ENCODE measurements around the gene STRA6. TPM values are rescaled to one million over a fixed set of nuclear protein-coding genes. Genes with fewer than 3 reads are reported as not detected.

STRA6 gene
- total RNA-seq, 4 donors from 2014 or later = 0.12 TPM; not detected in 3

GRCh38 chr15:74211656-74212055 lies 9.1 kb upstream of the STRA6 start:
- no peak for ATAC-seq
- H3K27ac ChIP-seq = no peak overlapping the region
- WGBS, 2 donors (ENCODE audit: low coverage in 1 of 2) = 100% methylated on average over 1 of the region's 1 CpG; no CpG with 5 or more reads in 1 of the 2 donors
- H3K27me3 ChIP-seq = peaks cover 15% of the 10 kb centered on the region
- TF ChIP-seq POLR2AphosphoS5 (IDR thresholded peaks at IDR 0.05) (no peak), POLR2A (IDR thresholded peaks at IDR 0.05) (no peak), EP300 (IDR thresholded peaks at IDR 0.05) (no peak)
- TF ChIP-seq, protein P1, sequence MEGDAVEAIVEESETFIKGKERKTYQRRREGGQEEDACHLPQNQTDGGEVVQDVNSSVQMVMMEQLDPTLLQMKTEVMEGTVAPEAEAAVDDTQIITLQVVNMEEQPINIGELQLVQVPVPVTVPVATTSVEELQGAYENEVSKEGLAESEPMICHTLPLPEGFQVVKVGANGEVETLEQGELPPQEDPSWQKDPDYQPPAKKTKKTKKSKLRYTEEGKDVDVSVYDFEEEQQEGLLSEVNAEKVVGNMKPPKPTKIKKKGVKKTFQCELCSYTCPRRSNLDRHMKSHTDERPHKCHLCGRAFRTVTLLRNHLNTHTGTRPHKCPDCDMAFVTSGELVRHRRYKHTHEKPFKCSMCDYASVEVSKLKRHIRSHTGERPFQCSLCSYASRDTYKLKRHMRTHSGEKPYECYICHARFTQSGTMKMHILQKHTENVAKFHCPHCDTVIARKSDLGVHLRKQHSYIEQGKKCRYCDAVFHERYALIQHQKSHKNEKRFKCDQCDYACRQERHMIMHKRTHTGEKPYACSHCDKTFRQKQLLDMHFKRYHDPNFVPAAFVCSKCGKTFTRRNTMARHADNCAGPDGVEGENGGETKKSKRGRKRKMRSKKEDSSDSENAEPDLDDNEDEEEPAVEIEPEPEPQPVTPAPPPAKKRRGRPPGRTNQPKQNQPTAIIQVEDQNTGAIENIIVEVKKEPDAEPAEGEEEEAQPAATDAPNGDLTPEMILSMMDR (IDR thresholded peaks at IDR 0.05) = no peak
- no peaks in the 10 kb centered on the region for H3K36me3 ChIP-seq
- no peak overlapping the region for H3K4me3 ChIP-seq
- peaks cover 0 to 9% (median 0%) of the 10 kb centered on the region in 3 donors for H3K4me1 ChIP-seq
- no peaks in the 10 kb centered on the region for H3K9me3 ChIP-seq

DNA sequence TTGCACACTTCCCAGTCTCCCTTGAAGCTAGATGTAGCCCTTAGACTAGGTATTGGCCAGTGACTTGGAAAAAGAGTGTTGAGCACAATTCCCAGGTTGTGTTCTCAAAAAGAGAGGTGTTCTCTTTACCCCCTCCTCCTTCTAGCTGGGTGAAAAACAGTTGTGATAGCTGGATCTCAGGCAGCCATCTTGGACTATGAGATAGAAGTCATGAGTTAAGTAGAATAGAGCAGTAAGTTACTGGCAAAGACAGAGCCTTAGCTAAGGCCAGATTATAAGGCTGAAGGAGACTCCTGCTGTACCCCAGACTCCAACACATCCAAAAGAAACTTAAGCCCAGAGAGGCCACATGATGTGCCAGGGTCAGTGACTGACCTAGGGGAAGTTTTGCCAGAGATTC lies 8.1 kb upstream of the STRA6 start:
- Histone ChIP-seq H3K9me3 (no peaks in the 10 kb centered on the region), H3K4me1 (peaks cover 0 to 15% (median 0%) of the 10 kb centered on the region in 3 donors), H3K27me3 (peaks cover 7% of the 10 kb centered on the region), H3K27ac (no peak overlapping the region), H3K4me3 (no peak overlapping the region), H3K36me3 (no peaks in the 10 kb centered on the region)
- ATAC-seq = no peak
- TF ChIP-seq POLR2AphosphoS5 (IDR thresholded peaks at IDR 0.05) = no peak
- TF ChIP-seq EP300 (IDR thresholded peaks at IDR 0.05) = no peak
- TF ChIP-seq, protein P1 (IDR thresholded peaks at IDR 0.05) = no peak
- no peak for TF ChIP-seq POLR2A (IDR thresholded peaks at IDR 0.05)

DNA sequence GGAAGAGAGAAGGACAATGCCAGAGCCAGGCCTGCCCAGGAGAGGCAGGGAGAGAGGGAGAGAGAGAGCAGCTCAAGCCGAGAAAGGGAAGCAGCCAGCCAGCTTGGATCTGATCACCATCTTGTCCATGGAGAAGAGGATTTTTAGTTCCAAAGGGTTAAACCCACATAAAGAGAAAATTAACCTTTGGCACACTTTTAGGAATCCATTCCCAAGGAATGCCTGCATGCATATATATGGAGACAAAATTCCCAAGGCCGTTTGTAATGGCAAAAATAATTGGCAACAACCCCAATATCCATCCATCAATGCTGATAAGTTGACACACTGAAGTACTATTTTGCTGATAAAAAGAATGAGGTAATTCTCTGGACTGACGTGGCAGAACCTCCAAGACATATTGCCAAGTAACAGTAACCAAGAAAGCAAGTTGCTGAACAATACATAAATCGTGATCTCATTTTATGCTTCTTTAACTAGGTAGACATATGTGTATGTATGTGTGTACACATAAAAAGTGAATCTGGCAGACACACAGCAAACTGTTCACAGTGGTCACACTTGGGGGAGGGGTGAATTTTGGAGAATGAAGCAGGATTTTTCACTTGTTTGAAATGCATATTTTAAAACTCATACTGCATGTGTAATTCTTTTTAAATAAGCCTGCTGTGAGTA lies 7.5 kb upstream of the STRA6 start:
- TF ChIP-seq, protein P1 (IDR thresholded peaks at IDR 0.05) = no peak
- TF ChIP-seq POLR2AphosphoS5 (IDR thresholded peaks at IDR 0.05) (no peak), POLR2A (IDR thresholded peaks at IDR 0.05) (no peak), EP300 (IDR thresholded peaks at IDR 0.05) (no peak)
- H3K27me3 ChIP-seq = peaks cover 6% of the 10 kb centered on the region
- H3K4me1 ChIP-seq = peaks cover 0 to 15% (median 0%) of the 10 kb centered on the region in 3 donors
- H3K36me3 ChIP-seq = no peaks in the 10 kb centered on the region
- WGBS, 2 donors (ENCODE audit: low coverage in 1 of 2) = 23 to 26% methylated on average over 4 of the region's 4 CpGs
- H3K9me3 ChIP-seq = no peaks in the 10 kb centered on the region
- no peak overlapping the region for H3K4me3 ChIP-seq
- H3K27ac ChIP-seq = no peak overlapping the region
- no peak for ATAC-seq

DNA sequence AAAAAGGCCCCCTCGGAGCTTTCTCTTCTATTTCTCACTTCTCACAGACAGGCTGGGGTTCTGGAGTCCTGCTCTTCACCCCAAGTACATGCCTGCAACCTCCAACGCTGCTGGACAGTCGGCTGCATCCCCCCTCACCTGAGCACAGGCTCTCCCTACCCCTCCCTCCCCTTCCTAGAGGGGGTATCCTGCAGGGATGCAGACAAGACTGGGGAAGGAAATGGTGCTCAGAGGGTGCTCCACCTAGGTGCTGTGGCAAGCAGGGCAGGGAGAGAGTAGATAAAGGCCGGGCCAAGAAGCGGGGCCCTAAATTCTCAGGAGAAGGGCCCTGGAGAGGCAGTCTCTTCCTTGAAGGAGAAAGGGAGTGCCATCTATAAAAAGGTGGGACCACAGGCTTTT lies 7.0 kb upstream of the STRA6 start:
- ATAC-seq = no peak
- TF ChIP-seq, protein P1 (IDR thresholded peaks at IDR 0.05) = no peak
- TF ChIP-seq POLR2AphosphoS5 (IDR thresholded peaks at IDR 0.05) = no peak
- no peak for TF ChIP-seq EP300 (IDR thresholded peaks at IDR 0.05)
- TF ChIP-seq POLR2A (IDR thresholded peaks at IDR 0.05) = no peak
- Histone ChIP-seq H3K27ac (no peak overlapping the region), H3K4me3 (no peak overlapping the region), H3K9me3 (no peaks in the 10 kb centered on the region), H3K4me1 (peaks cover 0 to 17% (median 0%) of the 10 kb centered on the region in 3 donors), H3K36me3 (no peaks in the 10 kb centered on the region), H3K27me3 (peaks cover under 1% of the 10 kb centered on the region)
- WGBS, 2 donors (ENCODE audit: low coverage in 1 of 2) = 60% methylated on average over 1 of the region's 5 CpGs

DNA sequence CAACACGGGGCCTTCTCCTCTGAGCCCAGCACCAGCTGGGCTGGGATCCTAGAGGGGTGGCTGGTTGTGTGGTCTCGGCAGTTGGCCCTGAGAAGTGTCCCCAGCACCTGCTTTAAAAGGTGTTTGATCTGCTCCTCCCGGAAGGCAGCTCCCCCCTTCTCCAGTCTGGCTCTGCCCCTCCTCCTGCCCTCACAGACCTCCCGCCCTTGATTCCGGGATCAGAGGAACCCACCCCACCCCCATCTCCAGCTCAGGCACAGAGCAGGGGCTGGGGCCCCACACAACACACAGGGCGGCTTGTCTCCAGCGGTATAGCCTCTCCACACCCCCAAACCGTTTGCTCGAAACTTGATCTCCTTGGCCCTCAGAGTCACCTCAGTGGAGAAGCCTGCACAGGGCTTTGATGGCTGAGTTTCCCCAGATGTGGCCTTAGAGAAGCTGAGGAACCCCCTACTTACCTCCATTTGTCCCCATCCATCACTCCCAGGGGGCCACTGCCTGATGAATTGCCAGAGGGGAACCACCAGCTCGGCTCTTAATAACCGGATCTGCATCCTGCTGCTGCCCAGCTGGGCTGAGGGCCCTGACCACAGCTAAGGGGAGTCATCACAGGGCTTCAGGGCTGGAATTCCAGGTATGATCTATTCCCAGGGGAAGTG lies 6.4 kb upstream of the STRA6 start:
- WGBS, 2 donors (ENCODE audit: low coverage in 1 of 2) = 47 to 76% methylated on average over 3 to 7 of the region's 11 CpGs
- H3K27me3 ChIP-seq = no peaks in the 10 kb centered on the region
- TF ChIP-seq POLR2AphosphoS5 (IDR thresholded peaks at IDR 0.05) (no peak), EP300 (IDR thresholded peaks at IDR 0.05) (no peak), POLR2A (IDR thresholded peaks at IDR 0.05) (no peak)
- TF ChIP-seq, protein P1 (IDR thresholded peaks at IDR 0.05) = no peak
- H3K36me3 ChIP-seq = no peaks in the 10 kb centered on the region
- ATAC-seq = no peak
- no peak overlapping the region for H3K27ac ChIP-seq
- H3K9me3 ChIP-seq = no peaks in the 10 kb centered on the region
- H3K4me1 ChIP-seq = peaks cover 0 to 22% (median 0%) of the 10 kb centered on the region in 3 donors
- H3K4me3 ChIP-seq = no peak overlapping the region
